MM.1S (cell line): ENCODE results near the gene ARHGEF10L.

Source experiments
- DNase-seq: peaks from one replicate; pipeline ENCODE4 v3.0.0-alpha.2; 2015
- H2AFZ ChIP-seq: fragments of 300-600 bp; sonication (generic); 2 replicates; pipeline ENCODE4 v1.6.0; 2016; ENCODE audit warnings: antibody characterized with exemption, low read length
- H3F3A ChIP-seq: fragments of 300-600 bp; sonication (generic); 2 replicates; pipeline ENCODE4 v1.6.1; 2016; ENCODE audit warnings: mild to moderate bottlenecking, antibody characterized with exemption, low read length, moderate library complexity, mixed read lengths; ENCODE audit not compliant: insufficient read depth
- H3K27ac ChIP-seq: fragments of 300-600 bp; sonication (generic); 2 replicates; pipeline ENCODE4 v1.5.1; 2016; ENCODE audit warnings: mild to moderate bottlenecking, low read length
- H3K27me3 ChIP-seq: fragments of 300-600 bp; sonication (generic); replicated peaks from 2 replicates; pipeline ENCODE4 v1.6.0; 2016; ENCODE audit warnings: low read length; ENCODE audit not compliant: insufficient read depth
- H3K36me3 ChIP-seq: fragments of 300-600 bp; sonication (generic); replicated peaks from 2 replicates; pipeline ENCODE4 v1.6.1; 2016; ENCODE audit warnings: mild to moderate bottlenecking, low read length, mixed read lengths; ENCODE audit not compliant: insufficient read depth
- H3K4me1 ChIP-seq: fragments of 300-600 bp; sonication (generic); 2 replicates; pipeline ENCODE4 v1.6.1; 2016; ENCODE audit warnings: low read length, mixed read lengths
- H3K4me2 ChIP-seq: fragments of 300-600 bp; sonication (generic); 2 replicates; pipeline ENCODE4 v1.6.0; 2016; ENCODE audit warnings: low read depth, low read length
- H3K4me3 ChIP-seq: fragments of 300-600 bp; sonication (generic); 2 replicates; pipeline ENCODE4 v1.5.1; 2016; ENCODE audit warnings: low read length, mixed read lengths
- H3K79me2 ChIP-seq: fragments of 300-600 bp; sonication (generic); 2 replicates; pipeline ENCODE4 v1.6.1; 2016; ENCODE audit warnings: mixed run types, low read length, mixed read lengths
- H3K9ac ChIP-seq: fragments of 300-600 bp; sonication (generic); 2 replicates; pipeline ENCODE4 v1.6.1; 2016; ENCODE audit warnings: low read length, mixed read lengths
- H3K9me2 ChIP-seq: fragments of 300-600 bp; sonication (generic); replicated peaks from 2 replicates; pipeline ENCODE4 v1.6.1; 2016; ENCODE audit warnings: mild to moderate bottlenecking, low read length, mixed read lengths; ENCODE audit not compliant: insufficient read depth
- H3K9me3 ChIP-seq: fragments of 300-600 bp; sonication (generic); replicated peaks from 2 replicates; pipeline ENCODE4 v1.6.1; 2016; ENCODE audit warnings: mild to moderate bottlenecking, low read length, mixed read lengths; ENCODE audit not compliant: insufficient read depth
- H4K20me1 ChIP-seq: fragments of 300-600 bp; sonication (generic); 2 replicates; pipeline ENCODE4 v1.6.1; 2016; ENCODE audit warnings: mild to moderate bottlenecking, low read length, moderate library complexity, mixed read lengths; ENCODE audit not compliant: insufficient read depth
- CTCF ChIP-seq: fragments of 300-600 bp; sonication (generic); IDR thresholded peaks from 2 replicates; pipeline ENCODE4 v1.5.1; 2016; ENCODE audit warnings: antibody characterized with exemption, low read length, mixed read lengths
- EZH2 ChIP-seq: fragments of 300-600 bp; sonication (generic); optimal IDR thresholded peaks from 2 replicates; pipeline ENCODE3; 2017; ENCODE audit warnings: low read depth, mild to moderate bottlenecking, antibody characterized with exemption, low read length, mixed read lengths
- EZH2phosphoT487 ChIP-seq: fragments of 300-600 bp; sonication (generic); IDR thresholded peaks from 2 replicates; pipeline ENCODE4 v1.6.1; 2018; ENCODE audit warnings: antibody characterized with exemption, low read length

The ARHGEF10L gene

GRCh38 chr1:17594690-17595601 lies 55.4 kb downstream of the ARHGEF10L start:
- no peaks in the 10 kb centered on the region for H3F3A ChIP-seq
- no peak for TF ChIP-seq EZH2phosphoT487
- TF ChIP-seq EZH2, result no peak
- TF ChIP-seq CTCF, result no peak
- no peak overlapping the region for H3K4me3 ChIP-seq
- H3K4me1 ChIP-seq, result no peaks in the 10 kb centered on the region
- DNase-seq, result no peak
- H3K9ac ChIP-seq, result no peak overlapping the region
- no peaks in the 10 kb centered on the region for H4K20me1 ChIP-seq
- H2AFZ ChIP-seq, result no peak overlapping the region
- no peak overlapping the region for H3K4me2 ChIP-seq
- no peak overlapping the region for H3K27ac ChIP-seq
- H3K79me2 ChIP-seq, result no peaks in the 10 kb centered on the region
- H3K9me3 ChIP-seq, result no peaks in the 10 kb centered on the region
- H3K9me2 ChIP-seq, result no peaks in the 10 kb centered on the region
- H3K36me3 ChIP-seq, result no peaks in the 10 kb centered on the region
- H3K27me3 ChIP-seq, result peaks cover 80% of the 10 kb centered on the region

DNA sequence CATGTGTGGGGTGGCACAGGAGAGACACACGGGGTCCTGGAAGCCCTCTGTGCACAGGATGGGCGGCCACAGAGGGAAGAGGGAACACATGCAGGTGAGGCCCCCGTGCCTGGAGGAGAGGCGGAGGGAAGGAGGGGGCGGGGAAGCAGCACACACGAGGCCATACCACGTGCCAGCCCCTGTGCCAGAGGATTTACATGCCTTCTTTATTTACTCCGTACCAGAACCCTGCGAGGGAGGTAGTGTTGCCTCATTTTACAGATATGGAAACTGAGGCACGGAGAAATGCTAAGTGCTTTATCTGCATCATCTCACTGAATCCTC lies 56.1 kb downstream of the ARHGEF10L start:
- H3K9ac ChIP-seq, result no peak overlapping the region
- peaks cover 85% of the 10 kb centered on the region for H3K27me3 ChIP-seq
- no peak for TF ChIP-seq CTCF
- TF ChIP-seq EZH2, result no peak
- no peak for TF ChIP-seq EZH2phosphoT487

DNA sequence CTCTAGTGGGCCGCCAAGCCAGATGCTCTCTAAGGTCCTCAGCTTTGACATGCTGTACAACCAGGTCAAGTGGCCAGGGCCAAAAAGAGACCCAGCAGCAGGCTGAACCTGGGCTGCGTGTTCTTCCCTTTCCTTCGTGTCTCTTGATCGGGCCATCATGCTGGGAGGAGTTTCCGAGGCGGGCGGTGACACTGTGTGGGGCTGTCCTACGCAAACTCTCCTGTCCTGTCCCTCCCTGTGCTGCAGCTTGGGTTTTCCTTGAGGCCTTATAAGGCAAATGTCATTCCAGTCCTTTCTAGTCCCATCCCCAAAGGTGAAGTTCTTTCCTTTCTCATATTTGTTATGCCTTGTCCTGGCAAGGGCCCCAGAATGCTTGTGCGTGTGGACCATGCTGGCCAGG lies 56.7 kb downstream of the ARHGEF10L start:
- TF ChIP-seq EZH2 (no peak), CTCF (no peak), EZH2phosphoT487 (no peak)
- H3K4me1 ChIP-seq, result no peaks in the 10 kb centered on the region
- DNase-seq, result no peak
- H3K27me3 ChIP-seq, result peaks cover 88% of the 10 kb centered on the region
- no peaks in the 10 kb centered on the region for H3K36me3 ChIP-seq
- no peak overlapping the region for H3K4me3 ChIP-seq
- no peaks in the 10 kb centered on the region for H3K79me2 ChIP-seq
- no peaks in the 10 kb centered on the region for H3F3A ChIP-seq
- no peak overlapping the region for H2AFZ ChIP-seq
- no peaks in the 10 kb centered on the region for H4K20me1 ChIP-seq
- H3K9me3 ChIP-seq, result no peaks in the 10 kb centered on the region
- H3K9me2 ChIP-seq, result no peaks in the 10 kb centered on the region
- no peak overlapping the region for H3K4me2 ChIP-seq
- H3K9ac ChIP-seq, result no peak overlapping the region
- H3K27ac ChIP-seq, result no peak overlapping the region

More for the DNA sequence above, 56.1 kb downstream of the ARHGEF10L start:
- no peaks in the 10 kb centered on the region for H4K20me1 ChIP-seq
- H3K4me2 ChIP-seq, result no peak overlapping the region
- H3K9me3 ChIP-seq, result no peaks in the 10 kb centered on the region
- H3F3A ChIP-seq, result no peaks in the 10 kb centered on the region
- no peak overlapping the region for H2AFZ ChIP-seq
- H3K79me2 ChIP-seq, result no peaks in the 10 kb centered on the region
- no peak overlapping the region for H3K4me3 ChIP-seq
- no peaks in the 10 kb centered on the region for H3K36me3 ChIP-seq
- no peaks in the 10 kb centered on the region for H3K9me2 ChIP-seq
- no peak overlapping the region for H3K27ac ChIP-seq
- no peaks in the 10 kb centered on the region for H3K4me1 ChIP-seq
- no peak for DNase-seq
